ENCODE results near the gene SYNRG. TPM values are rescaled to one million over a fixed set of nuclear protein-coding genes. Genes with fewer than 3 reads are reported as not detected.

The SYNRG gene
- total RNA-seq, 4 donors from 2014 or later: 17.4 to 33.1 (median 22.7) TPM

DNA sequence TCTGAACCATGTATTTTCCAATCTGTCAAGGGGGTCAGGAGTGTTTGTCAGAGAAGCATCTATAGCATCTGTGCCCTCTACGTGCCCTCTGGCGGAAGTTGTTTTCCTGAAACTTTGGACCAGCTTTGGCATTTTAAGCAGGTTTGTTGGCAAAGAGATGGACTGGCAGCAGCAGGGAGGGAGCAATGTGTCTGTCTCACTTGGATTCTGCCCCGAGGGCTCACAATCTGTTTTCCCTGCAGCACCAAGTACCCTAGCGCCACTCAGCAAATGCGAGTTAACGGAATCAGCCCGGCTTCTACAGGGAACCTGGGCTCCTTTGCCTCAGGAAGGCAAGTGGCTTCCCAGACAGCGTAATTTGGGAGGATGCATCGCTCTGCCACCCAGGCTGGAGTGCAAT lies 102.1 kb downstream of the SYNRG start:
- TF ChIP-seq, protein P1, sequence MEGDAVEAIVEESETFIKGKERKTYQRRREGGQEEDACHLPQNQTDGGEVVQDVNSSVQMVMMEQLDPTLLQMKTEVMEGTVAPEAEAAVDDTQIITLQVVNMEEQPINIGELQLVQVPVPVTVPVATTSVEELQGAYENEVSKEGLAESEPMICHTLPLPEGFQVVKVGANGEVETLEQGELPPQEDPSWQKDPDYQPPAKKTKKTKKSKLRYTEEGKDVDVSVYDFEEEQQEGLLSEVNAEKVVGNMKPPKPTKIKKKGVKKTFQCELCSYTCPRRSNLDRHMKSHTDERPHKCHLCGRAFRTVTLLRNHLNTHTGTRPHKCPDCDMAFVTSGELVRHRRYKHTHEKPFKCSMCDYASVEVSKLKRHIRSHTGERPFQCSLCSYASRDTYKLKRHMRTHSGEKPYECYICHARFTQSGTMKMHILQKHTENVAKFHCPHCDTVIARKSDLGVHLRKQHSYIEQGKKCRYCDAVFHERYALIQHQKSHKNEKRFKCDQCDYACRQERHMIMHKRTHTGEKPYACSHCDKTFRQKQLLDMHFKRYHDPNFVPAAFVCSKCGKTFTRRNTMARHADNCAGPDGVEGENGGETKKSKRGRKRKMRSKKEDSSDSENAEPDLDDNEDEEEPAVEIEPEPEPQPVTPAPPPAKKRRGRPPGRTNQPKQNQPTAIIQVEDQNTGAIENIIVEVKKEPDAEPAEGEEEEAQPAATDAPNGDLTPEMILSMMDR (IDR thresholded peaks at IDR 0.05): no peak
- no peak for ATAC-seq (ENCODE audit: low FRiP score)

GRCh38 chr17:37506678-37507077 lies 102.5 kb downstream of the SYNRG start:
- no peak for ATAC-seq (ENCODE audit: low FRiP score)
- TF ChIP-seq, protein P1 (IDR thresholded peaks at IDR 0.05): no peak
- no peak for DNase-seq (ENCODE audit: low spot score)

More for the DNA sequence above, 102.1 kb downstream of the SYNRG start:
- DNase-seq (ENCODE audit: low spot score): no peak

DNA sequence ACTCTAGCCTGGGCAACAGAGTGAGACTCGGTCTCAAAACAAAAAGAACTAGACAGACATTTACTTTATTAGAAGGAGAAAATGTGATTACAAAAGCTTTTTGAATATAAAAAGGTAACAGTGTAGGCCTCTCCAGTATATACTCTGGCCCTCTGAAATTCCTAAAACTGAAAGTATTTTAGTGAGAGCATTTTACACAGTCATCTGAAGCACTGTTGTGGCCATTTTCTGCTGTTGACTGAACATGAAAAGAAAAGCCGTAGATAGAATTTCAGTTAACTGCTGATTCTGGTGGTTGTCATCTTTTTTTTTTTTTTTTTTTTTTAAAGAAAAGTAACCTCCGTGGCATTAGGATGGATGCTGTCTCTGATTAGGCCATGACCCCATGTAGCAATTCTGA lies 103.9 kb downstream of the SYNRG start:
- TF ChIP-seq, protein P1 (IDR thresholded peaks at IDR 0.05): no peak
- no peak for ATAC-seq (ENCODE audit: low FRiP score)
- DNase-seq (ENCODE audit: low spot score): no peak

DNA sequence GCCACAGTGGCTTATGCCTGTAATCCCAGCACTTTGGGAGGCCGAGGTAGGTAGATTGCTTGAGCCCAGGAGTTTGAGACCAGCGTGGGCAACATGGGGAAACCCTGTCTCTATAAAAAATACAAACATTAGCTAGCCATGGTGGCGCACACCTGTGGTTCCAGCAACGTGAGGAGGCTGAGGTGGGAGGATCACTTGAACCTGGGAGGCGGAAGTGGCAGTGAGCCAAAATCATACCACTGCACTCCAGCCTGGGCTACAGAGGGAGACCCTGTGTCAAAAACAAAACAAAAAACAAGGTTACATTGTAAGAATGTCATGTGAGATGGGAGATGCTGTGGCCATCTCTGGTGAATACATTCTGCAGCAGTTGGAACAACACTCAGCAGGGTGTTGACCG lies 106.1 kb downstream of the SYNRG start:
- DNase-seq (ENCODE audit: low spot score): no peak
- no peak for ATAC-seq (ENCODE audit: low FRiP score)
- TF ChIP-seq, protein P1 (IDR thresholded peaks at IDR 0.05): no peak

GRCh38 chr17:37502009-37502936 lies 106.9 kb downstream of the SYNRG start:
- TF ChIP-seq, protein P1 (IDR thresholded peaks at IDR 0.05): no peak

DNA sequence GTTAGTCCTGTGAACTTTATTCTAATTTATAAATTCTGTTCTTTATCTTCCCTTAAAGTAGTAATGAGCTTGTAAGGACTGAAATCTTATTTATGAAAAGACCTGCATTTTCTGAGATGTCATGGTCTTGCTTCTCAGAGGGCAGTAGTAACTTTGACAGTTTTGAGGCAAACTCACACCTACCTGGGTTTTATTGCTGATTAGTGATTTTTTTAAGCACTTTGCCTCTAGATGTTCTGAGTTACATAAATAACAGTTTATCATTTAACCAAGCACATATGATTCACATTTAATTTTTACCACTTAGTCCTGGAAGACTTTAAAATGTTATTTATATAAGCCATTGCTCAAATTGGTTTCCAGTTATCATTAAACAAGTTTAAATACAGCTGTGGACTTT lies 108.8 kb downstream of the SYNRG start:
- DNase-seq (ENCODE audit: low spot score) (no peak), ATAC-seq (ENCODE audit: low FRiP score) (no peak)
- TF ChIP-seq, protein P1 (IDR thresholded peaks at IDR 0.05): no peak

More at GRCh38 chr17:37502009-37502936, 106.9 kb downstream of the SYNRG start:
- DNase-seq (ENCODE audit: low spot score): no peak
- ATAC-seq (ENCODE audit: low FRiP score): no peak

- DNase-seq (ENCODE audit: low spot score) (no peak), ATAC-seq (ENCODE audit: low FRiP score) (no peak)
- TF ChIP-seq, protein P1 (IDR thresholded peaks at IDR 0.05): no peak
These were observed 114.2 kb downstream of the SYNRG start for GRCh38 chr17:37494971-37495370.
